GM12878 (cell line): ENCODE data around the gene CLMP. TPM values are rescaled to one million over a fixed set of nuclear protein-coding genes. Genes with fewer than 3 reads are reported as not detected.

Source experiments
- BACH1 ChIP-seq: fragments of 450-650 bp; IDR thresholded peaks from 2 replicates; pipeline ENCODE4 v1.6.1; 2017; ENCODE audit warnings: mild to moderate bottlenecking, borderline replicate concordance
- BCL11A ChIP-seq: IDR thresholded peaks from 2 replicates; pipeline ENCODE4 v1.6.1; 2011; ENCODE audit warnings: low read depth, low read length
- BMI1 ChIP-seq: fragments of 450-650 bp; IDR thresholded peaks from 2 replicates; pipeline ENCODE4 v1.6.1; 2016; ENCODE audit warnings: mild to moderate bottlenecking, moderate library complexity, borderline replicate concordance
- CHD1 ChIP-seq: IDR thresholded peaks from 2 replicates; pipeline ENCODE4 v1.6.1; 2012; ENCODE audit warnings: low read depth, low read length, improper control_type of control experiment
- ETV6 ChIP-seq, 2 experiments: fragments of 450-650 bp in 1 of 2; IDR thresholded peaks in 1 of 2; conservative IDR thresholded peaks in 1 of 2; 2 replicates each; pipeline ENCODE4 v1.6.1; 2014; ENCODE audit warnings: antibody characterized with exemption in 1 of 2, borderline replicate concordance in 1 of 2, low read depth in 1 of 2, mild to moderate bottlenecking in 1 of 2, moderate library complexity in 1 of 2
- IRF4 ChIP-seq: IDR thresholded peaks from 2 replicates; pipeline ENCODE4 v1.6.1; 2011; ENCODE audit warnings: low read depth, low read length
- MLLT1 ChIP-seq: fragments of 450-650 bp; IDR thresholded peaks from 2 replicates; pipeline ENCODE4 v1.6.1; 2016; ENCODE audit warnings: mild to moderate bottlenecking
- NBN ChIP-seq: fragments of 450-650 bp; IDR thresholded peaks from 2 replicates; pipeline ENCODE4 v1.6.1; 2016
- NFYA ChIP-seq: IDR thresholded peaks from 2 replicates; pipeline ENCODE4 v1.6.1; 2011; ENCODE audit warnings: low read depth, mild to moderate bottlenecking, low read length, improper control_type of control experiment, borderline replicate concordance
- NR2C2 ChIP-seq: IDR thresholded peaks from 2 replicates; pipeline ENCODE4 v1.6.1; 2011; ENCODE audit warnings: borderline replicate concordance, low read depth; ENCODE audit not compliant: control insufficient read depth, insufficient read length
- RAD51 ChIP-seq: fragments of 450-650 bp; IDR thresholded peaks from 2 replicates; pipeline ENCODE4 v1.6.1; 2016; ENCODE audit warnings: moderate library complexity, mild to moderate bottlenecking, inconsistent platforms
- SMAD5 ChIP-seq: IDR thresholded peaks from 2 replicates; pipeline ENCODE4 v1.6.1; 2016; ENCODE audit warnings: antibody characterized with exemption, low read depth
- SMC3 ChIP-seq: IDR thresholded peaks from 2 replicates; pipeline ENCODE4 v1.6.1; 2011; ENCODE audit warnings: low read length, improper control_type of control experiment, borderline replicate concordance
- SP1 ChIP-seq: IDR thresholded peaks from one replicate; pipeline ENCODE4 v1.6.1; 2011; ENCODE audit warnings: low read depth, low read length
- TAF1 ChIP-seq: IDR thresholded peaks from 2 replicates; pipeline ENCODE4 v1.6.1; 2011; ENCODE audit warnings: mild to moderate bottlenecking, low read depth, low read length, borderline replicate concordance
- TARDBP ChIP-seq: IDR thresholded peaks from 2 replicates; pipeline ENCODE4 v1.6.1; 2016; ENCODE audit warnings: borderline replicate concordance
- ZBTB11 ChIP-seq: fragments of 450-650 bp; formaldehyde crosslinking; IDR thresholded peaks from 2 replicates; pipeline ENCODE4 v1.5.0; 2022; ENCODE audit warnings: mild to moderate bottlenecking, missing genetic modification characterization
- polyA plus RNA-seq, 11 experiments: library from polyadenylated mRNA; depleted of rRNA in 4 of 11; unstranded in 6 of 11; stranded (reverse) in 5 of 11; fragments of >200 nt; fragmentation: Nextera tagmentation in 4 of 11; fragmentation: Illumina TruSeq in 1 of 11; extraction: Ambion mirVana in 4 of 11; extraction: Trizol in 1 of 11; gene quantifications; 1 replicate in 1 of 11; 2 replicates in 10 of 11; pipeline versions ENCODE4 v1.2.1 to v1.2.3, GENCODE V29; 2011 to 2016; ENCODE audit warnings: inconsistent platforms in 2 of 11, missing spikeins in 2 of 11, low read depth in 1 of 11
- total RNA-seq, 4 experiments: library from RNA; depleted of rRNA in 3 of 4; stranded (reverse); fragments of >200 nt in 3 of 4; fragmentation: Illumina TruSeq in 1 of 4; extraction: Trizol in 1 of 4; gene quantifications; 2 replicates each; pipeline versions ENCODE4 v1.2.1 to v1.2.3, GENCODE V29; 2013 to 2021
- TF ChIP-seq, protein P1 (sequence below): fragments of 450-650 bp; IDR thresholded peaks from 2 replicates; pipeline ENCODE4 v1.6.1; 2016; ENCODE audit warnings: mild to moderate bottlenecking
- TF ChIP-seq, protein P2 (sequence below): fragments of 450-650 bp; IDR thresholded peaks from 2 replicates; pipeline ENCODE4 v1.6.1; 2018; ENCODE audit warnings: borderline replicate concordance, mild to moderate bottlenecking; ENCODE audit not compliant: partially characterized antibody

Gene CLMP
- total and polyA plus RNA-seq, 10 of the 15 experiments (the other 5 are each of a cell fraction or from before 2014, with no cell fraction given): 0.01 to 0.71 (median 0.20) TPM; not detected in 4

- TF ChIP-seq, protein P1, sequence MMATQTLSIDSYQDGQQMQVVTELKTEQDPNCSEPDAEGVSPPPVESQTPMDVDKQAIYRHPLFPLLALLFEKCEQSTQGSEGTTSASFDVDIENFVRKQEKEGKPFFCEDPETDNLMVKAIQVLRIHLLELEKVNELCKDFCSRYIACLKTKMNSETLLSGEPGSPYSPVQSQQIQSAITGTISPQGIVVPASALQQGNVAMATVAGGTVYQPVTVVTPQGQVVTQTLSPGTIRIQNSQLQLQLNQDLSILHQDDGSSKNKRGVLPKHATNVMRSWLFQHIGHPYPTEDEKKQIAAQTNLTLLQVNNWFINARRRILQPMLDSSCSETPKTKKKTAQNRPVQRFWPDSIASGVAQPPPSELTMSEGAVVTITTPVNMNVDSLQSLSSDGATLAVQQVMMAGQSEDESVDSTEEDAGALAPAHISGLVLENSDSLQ: peak; percentile 91
- TF ChIP-seq TAF1 (peak; percentile 85; the same call in 1 of the 2 replicates), BACH1 (no peak; the same call in 1 of the 2 replicates), SMAD5 (no peak), MLLT1 (peak; percentile 73), CHD1 (peak; percentile 94; the same call in 1 of the 2 replicates), IRF4 (0 out of 2 replicates have a peak, but pooled peaks have one; percentile 3), ETV6 (conservative IDR thresholded peaks at IDR 0.05 in 1 of 2, IDR thresholded peaks at IDR 0.05 in 1 of 2; ENCODE audit: borderline replicate concordance in 1 of 2, low read depth in 1 of 2) (peak in 1 of 2 experiments; percentile 14; a peak in 1 of 4 replicates), BMI1 (no peak), SMC3 (no peak), RAD51 (no peak), NR2C2 (no peak), BCL11A (no peak), SP1 (peak; percentile 89), TARDBP (no peak; the same call in 1 of the 2 replicates), NFYA (no peak), ZBTB11 (CRISPR knock-in tag) (no peak), NBN (peak; percentile 82; the same call in 1 of the 2 replicates)
- TF ChIP-seq, protein P2, sequence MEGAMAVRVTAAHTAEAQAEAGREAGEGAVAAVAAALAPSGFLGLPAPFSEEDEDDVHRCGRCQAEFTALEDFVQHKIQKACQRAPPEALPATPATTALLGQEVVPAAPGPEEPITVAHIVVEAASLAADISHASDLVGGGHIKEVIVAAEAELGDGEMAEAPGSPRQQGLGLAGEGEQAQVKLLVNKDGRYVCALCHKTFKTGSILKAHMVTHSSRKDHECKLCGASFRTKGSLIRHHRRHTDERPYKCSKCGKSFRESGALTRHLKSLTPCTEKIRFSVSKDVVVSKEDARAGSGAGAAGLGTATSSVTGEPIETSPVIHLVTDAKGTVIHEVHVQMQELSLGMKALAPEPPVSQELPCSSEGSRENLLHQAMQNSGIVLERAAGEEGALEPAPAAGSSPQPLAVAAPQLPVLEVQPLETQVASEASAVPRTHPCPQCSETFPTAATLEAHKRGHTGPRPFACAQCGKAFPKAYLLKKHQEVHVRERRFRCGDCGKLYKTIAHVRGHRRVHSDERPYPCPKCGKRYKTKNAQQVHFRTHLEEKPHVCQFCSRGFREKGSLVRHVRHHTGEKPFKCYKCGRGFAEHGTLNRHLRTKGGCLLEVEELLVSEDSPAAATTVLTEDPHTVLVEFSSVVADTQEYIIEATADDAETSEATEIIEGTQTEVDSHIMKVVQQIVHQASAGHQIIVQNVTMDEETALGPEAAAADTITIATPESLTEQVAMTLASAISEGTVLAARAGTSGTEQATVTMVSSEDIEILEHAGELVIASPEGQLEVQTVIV: peak; percentile 77
Measured at GRCh38 chr11:123062158-123062891, 132.7 kb downstream of the CLMP start (continued).
